GM12801 (cell line): ENCODE data around the gene COQ8A.

ENCODE experiments used
- CTCF ChIP-seq: IDR thresholded peaks from one replicate; pipeline ENCODE4 v1.5.1; 2011; ENCODE audit warnings: control low read depth; ENCODE audit not compliant: insufficient read length; ENCODE audit errors: extremely low read depth

The COQ8A gene

GRCh38 chr1:226967665-226968064 lies 27.6 kb downstream of the COQ8A start:
- TF ChIP-seq CTCF: no peak

GRCh38 chr1:226971765-226972164 lies 31.7 kb downstream of the COQ8A start:
- no peak for TF ChIP-seq CTCF

- TF ChIP-seq CTCF: no peak
Measured at GRCh38 chr1:226972931-226973330, 32.8 kb downstream of the COQ8A start.

GRCh38 chr1:226973371-226973897 lies 33.3 kb downstream of the COQ8A start:
- no peak for TF ChIP-seq CTCF

GRCh38 chr1:226973898-226974543 lies 33.9 kb downstream of the COQ8A start:
- TF ChIP-seq CTCF: no peak

- TF ChIP-seq CTCF: no peak
Measured at GRCh38 chr1:226974544-226975258, 34.6 kb downstream of the COQ8A start.

GRCh38 chr1:226975259-226976250 lies 35.5 kb downstream of the COQ8A start:
- TF ChIP-seq CTCF: no peak
